HepG2 (cell line): ENCODE measurements around the gene CHN2. TPM values are rescaled to one million over a fixed set of nuclear protein-coding genes. Genes with fewer than 3 reads are reported as not detected.

Source experiments
- AHDC1 ChIP-seq: sonication (generic); formaldehyde crosslinking; IDR thresholded peaks from 2 replicates; pipeline ENCODE4 v1.5.1; 2020; ENCODE audit warnings: mild to moderate bottlenecking, missing genetic modification reagents, borderline replicate concordance
- FOXJ3 ChIP-seq: sonication (generic); formaldehyde crosslinking; IDR thresholded peaks from 2 replicates; pipeline ENCODE4 v1.4.0; 2020; ENCODE audit warnings: missing genetic modification reagents, mild to moderate bottlenecking, borderline replicate concordance
- HNF1A ChIP-seq, 2 experiments: sonication (generic) in 1 of 2; formaldehyde crosslinking in 1 of 2; IDR thresholded peaks; 2 replicates each; pipeline versions ENCODE4 v1.4.0 to v1.6.1; 2016 to 2020; ENCODE audit warnings: borderline replicate concordance in 1 of 2, low read depth in 1 of 2, mild to moderate bottlenecking in 1 of 2, missing genetic modification reagents in 1 of 2
- ISL2 ChIP-seq: sonication (generic); formaldehyde crosslinking; IDR thresholded peaks from 2 replicates; pipeline ENCODE4 v1.5.0; 2020; ENCODE audit warnings: missing genetic modification reagents
- POGK ChIP-seq: sonication (generic); formaldehyde crosslinking; conservative IDR thresholded peaks from 2 replicates; pipeline ENCODE4 v1.8.0; 2022; ENCODE audit warnings: mild to moderate bottlenecking, moderate library complexity, missing genetic modification reagents
- SIN3A ChIP-seq: IDR thresholded peaks from 2 replicates; pipeline ENCODE4 v1.6.1; 2011; ENCODE audit warnings: low read depth, mild to moderate bottlenecking, control low read depth, low read length, borderline replicate concordance
- ZNF281 ChIP-seq: sonication (generic); formaldehyde crosslinking; IDR thresholded peaks from 2 replicates; pipeline ENCODE4 v1.4.0; 2020; ENCODE audit warnings: missing genetic modification reagents, borderline replicate concordance
- ZNF430 ChIP-seq: sonication (generic); formaldehyde crosslinking; IDR thresholded peaks from 2 replicates; pipeline ENCODE4 v1.9.0; 2021; ENCODE audit warnings: mild to moderate bottlenecking, missing genetic modification reagents
- ZNF670 ChIP-seq: sonication (generic); formaldehyde crosslinking; IDR thresholded peaks from 2 replicates; pipeline ENCODE4 v1.8.0; 2022; ENCODE audit warnings: mild to moderate bottlenecking, missing genetic modification reagents, borderline replicate concordance
- polyA plus RNA-seq, 8 experiments: library from polyadenylated mRNA; depleted of rRNA in 3 of 8; stranded (reverse) in 7 of 8; unstranded in 1 of 8; fragments of >200 nt; fragmentation: Illumina TruSeq in 4 of 8; extraction: Trizol in 4 of 8; gene quantifications; 2 replicates each; pipeline versions ENCODE4 v1.2.1 to v1.2.3, GENCODE V29; 2011 to 2016; ENCODE audit warnings: low read depth in 4 of 8, missing spikeins in 1 of 8, mixed read lengths in 1 of 8; ENCODE audit not compliant: insufficient read depth in 1 of 8
- total RNA-seq, 5 experiments: library from RNA; depleted of rRNA; stranded (reverse); fragments of >200 nt; fragmentation: Illumina TruSeq; extraction: Trizol; gene quantifications; 2 replicates each; pipeline ENCODE4 v1.2.3, GENCODE V29; 2016; ENCODE audit warnings: low read depth in 1 of 5

Gene CHN2
- total and polyA plus RNA-seq, 2 of the 13 experiments (the other 11 are each of a cell fraction or from before 2014, with no cell fraction given) = 23.5 to 30.5 TPM

GRCh38 chr7:29249383-29249750 lies 54.8 kb downstream of the CHN2 start (continued):
- TF ChIP-seq ZNF281 (CRISPR knock-in tag) (no peak), ISL2 (CRISPR knock-in tag) (0 out of 2 replicates have a peak, but pooled peaks have one; percentile 1), POGK (no peak), ZNF430 (CRISPR knock-in tag) (0 out of 2 replicates have a peak, but pooled peaks have one; percentile 12), SIN3A (peak; percentile 8; the same call in 1 of the 2 replicates), HNF1A (IDR thresholded peaks at IDR 0.05; ENCODE audit: low read depth) (0 out of 2 replicates have a peak, but pooled peaks have one; percentile 5), HNF1A (CRISPR knock-in tag; IDR thresholded peaks at IDR 0.05; ENCODE audit: borderline replicate concordance) (no peak; the same call in 1 of the 2 replicates), FOXJ3 (CRISPR knock-in tag) (no peak), ZNF670 (0 out of 2 replicates have a peak, but pooled peaks have one; percentile 5), AHDC1 (CRISPR knock-in tag) (peak; percentile 12; the same call in 1 of the 2 replicates)
